ENCODE data around the gene KLHL11.
A peak's percentile ranks its signal among the peaks of the same experiment; 100 is the strongest.
"Not testable (repeated sequence)": the region's sequence is repeated elsewhere in the genome, so short reads cannot be mapped to it uniquely, and the experiment has no call there.

KLHL11 gene

DNA sequence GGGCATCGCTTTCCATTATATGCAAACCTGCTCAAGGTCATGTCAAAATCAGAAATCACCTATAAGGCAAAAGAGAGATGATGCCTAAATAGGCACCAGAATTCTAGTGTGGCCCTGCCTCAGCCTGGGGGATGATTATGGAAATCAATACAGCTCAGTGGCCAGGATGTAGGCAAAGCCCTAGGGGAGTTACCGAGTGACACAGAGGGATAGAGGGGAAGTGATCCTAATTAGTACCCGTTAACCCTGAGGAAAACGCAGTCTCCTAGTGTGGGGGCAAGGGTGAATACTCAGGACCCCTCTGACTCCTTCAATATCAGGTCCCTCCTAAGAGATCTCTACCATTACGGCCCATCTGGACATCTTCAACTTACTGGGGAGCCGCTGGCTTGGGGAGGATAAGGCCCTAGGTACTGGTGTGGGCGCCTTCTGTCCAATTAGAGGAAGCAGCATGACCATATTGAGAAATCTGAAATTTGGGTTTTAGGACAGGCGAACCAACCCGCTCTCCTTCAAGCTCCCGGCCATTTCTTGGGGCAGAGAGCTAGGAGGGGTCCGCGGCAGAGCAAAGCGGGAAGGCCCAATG, 29.9 kb downstream of the KLHL11 start:
- TF ChIP-seq, protein P1, sequence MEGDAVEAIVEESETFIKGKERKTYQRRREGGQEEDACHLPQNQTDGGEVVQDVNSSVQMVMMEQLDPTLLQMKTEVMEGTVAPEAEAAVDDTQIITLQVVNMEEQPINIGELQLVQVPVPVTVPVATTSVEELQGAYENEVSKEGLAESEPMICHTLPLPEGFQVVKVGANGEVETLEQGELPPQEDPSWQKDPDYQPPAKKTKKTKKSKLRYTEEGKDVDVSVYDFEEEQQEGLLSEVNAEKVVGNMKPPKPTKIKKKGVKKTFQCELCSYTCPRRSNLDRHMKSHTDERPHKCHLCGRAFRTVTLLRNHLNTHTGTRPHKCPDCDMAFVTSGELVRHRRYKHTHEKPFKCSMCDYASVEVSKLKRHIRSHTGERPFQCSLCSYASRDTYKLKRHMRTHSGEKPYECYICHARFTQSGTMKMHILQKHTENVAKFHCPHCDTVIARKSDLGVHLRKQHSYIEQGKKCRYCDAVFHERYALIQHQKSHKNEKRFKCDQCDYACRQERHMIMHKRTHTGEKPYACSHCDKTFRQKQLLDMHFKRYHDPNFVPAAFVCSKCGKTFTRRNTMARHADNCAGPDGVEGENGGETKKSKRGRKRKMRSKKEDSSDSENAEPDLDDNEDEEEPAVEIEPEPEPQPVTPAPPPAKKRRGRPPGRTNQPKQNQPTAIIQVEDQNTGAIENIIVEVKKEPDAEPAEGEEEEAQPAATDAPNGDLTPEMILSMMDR (IDR thresholded peaks at IDR 0.05; ENCODE audit: low read depth, low read length) = no peak
- no peak for DNase-seq (ENCODE audit: extremely low read depth, low read depth)

GRCh38 chr17:41829961-41830360, 35.3 kb downstream of the KLHL11 start:
- not testable (repeated sequence) for DNase-seq (ENCODE audit: extremely low read depth, low read depth)

DNA sequence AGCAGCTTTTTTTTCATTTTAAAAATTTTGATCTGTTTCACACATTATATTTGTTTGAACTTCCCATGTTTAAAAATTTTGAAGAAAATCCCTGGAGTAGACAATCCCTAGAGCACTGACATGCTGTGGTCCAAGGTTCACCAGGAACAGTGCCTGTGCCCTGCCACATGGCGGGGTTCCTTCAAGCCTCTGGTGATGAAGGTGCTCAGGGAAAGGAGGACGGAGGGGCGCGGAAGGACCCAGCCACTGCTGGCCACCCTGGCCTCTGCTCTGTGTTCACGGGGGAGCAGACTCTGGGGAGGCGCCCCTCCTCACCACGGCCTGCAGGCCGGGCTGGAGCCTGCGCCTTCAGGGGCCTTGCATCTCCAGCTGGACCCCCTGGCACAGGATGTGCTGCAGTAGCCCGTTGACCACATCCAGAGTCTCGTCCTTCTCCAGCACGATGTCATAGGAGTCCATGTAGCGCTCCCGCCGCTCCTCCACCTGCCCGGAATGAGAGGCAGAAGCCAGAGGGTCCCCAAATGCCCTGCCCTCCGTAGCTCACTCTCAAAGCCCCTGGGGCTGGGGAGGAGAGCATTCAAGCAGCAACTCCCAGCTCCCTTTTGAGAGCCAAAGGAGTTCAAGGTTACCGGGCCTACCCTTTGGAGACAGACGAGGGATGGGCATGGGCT, 39.9 kb downstream of the KLHL11 start:
- TF ChIP-seq, protein P1 (IDR thresholded peaks at IDR 0.05; ENCODE audit: low read depth, low read length) = no peak
- no peak for DNase-seq (ENCODE audit: extremely low read depth, low read depth)

- DNase-seq (ENCODE audit: extremely low read depth, low read depth) = peak; percentile 44
- TF ChIP-seq, protein P1 (IDR thresholded peaks at IDR 0.05; ENCODE audit: low read depth, low read length) = no peak
Measured at GRCh38 chr17:41824086-41824485, 41.1 kb downstream of the KLHL11 start.

DNA sequence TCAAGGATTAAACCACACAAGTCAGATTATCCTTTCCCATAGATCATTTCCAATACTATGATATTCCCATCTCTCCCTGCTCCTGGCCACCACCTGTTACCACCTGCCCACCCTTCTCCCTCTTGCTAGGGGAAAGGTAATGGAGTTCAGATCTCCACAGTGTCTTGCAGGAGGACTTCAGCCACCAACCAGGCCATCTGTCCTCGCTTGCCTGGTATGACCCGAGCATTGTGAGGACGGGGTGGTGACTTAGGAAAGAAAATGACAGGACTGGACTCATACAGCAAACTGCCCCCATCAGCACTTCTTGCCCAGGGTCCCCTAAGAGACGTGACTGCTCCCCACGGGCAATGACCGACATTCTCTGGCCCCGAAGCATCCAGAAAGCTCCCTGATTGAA, 41.6 kb downstream of the KLHL11 start:
- no peak for DNase-seq (ENCODE audit: extremely low read depth, low read depth)

DNA sequence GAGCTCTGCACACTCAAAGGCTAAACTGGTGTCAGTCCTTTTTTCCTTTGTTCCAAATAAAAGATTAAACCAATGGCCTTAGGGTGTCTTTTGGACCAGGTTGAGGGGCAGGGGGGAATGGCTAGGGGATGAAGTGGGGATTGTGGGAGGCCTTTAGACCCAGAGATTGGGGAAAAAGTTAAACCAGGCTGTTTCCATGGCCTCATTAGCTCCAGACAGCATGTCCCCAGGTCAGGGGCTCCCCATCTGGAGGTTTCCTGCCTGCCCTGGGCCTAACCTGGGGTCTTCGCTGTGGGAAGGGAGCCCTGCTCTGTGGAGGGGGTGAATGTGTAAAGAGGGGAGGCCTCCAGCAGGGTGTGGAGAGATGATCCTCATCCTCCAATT, 42.1 kb downstream of the KLHL11 start:
- TF ChIP-seq, protein P1 (IDR thresholded peaks at IDR 0.05; ENCODE audit: low read depth, low read length) = no peak
- no peak for DNase-seq (ENCODE audit: extremely low read depth, low read depth)

More for the DNA sequence above, 41.6 kb downstream of the KLHL11 start:
- TF ChIP-seq, protein P1 (IDR thresholded peaks at IDR 0.05; ENCODE audit: low read depth, low read length) = no peak

GRCh38 chr17:41822216-41823140, 42.7 kb downstream of the KLHL11 start:
- DNase-seq (ENCODE audit: extremely low read depth, low read depth) = no peak
- TF ChIP-seq, protein P1 (IDR thresholded peaks at IDR 0.05; ENCODE audit: low read depth, low read length) = no peak
